HG02885 (cell line): Measurements from ENCODE around the gene MPZL1.

Source experiments
- ATAC-seq: cut with Tn5 transposase; IDR thresholded peaks from one replicate; pipeline ENCODE4 v1.9.1; 2021; ENCODE audit warnings: mild to moderate bottlenecking; ENCODE audit not compliant: unreplicated experiment, poor library complexity

MPZL1 gene

DNA sequence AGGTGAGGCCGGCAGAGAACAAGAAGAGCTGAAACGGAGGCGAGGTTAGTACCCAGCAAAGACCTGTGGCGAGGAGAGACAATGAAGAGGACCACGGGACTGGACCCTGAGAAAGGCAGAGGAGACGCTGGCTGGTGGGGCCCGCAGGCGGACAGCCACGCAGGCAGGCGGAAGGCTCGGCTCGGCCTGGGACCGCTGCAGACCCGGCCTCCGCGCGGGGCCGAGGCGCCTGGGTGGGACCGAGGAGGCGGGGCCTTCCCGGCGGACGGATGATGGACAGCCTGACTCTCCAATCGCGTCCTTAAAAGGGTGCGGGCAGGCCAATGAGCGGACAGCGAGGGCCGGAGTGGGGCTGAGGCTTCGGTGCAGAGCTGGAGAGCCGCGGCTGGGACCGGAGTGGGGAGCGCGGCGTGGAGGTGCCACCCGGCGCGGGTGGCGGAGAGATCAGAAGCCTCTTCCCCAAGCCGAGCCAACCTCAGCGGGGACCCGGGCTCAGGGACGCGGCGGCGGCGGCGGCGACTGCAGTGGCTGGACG is at the start of gene MPZL1:
Gene MPZL1 (plus strand): TSS at position 366 of the 535 bp plus-strand sequence. CDS start 170 bp downstream, outside the sequence.
- ATAC-seq, result peak; percentile 92

DNA sequence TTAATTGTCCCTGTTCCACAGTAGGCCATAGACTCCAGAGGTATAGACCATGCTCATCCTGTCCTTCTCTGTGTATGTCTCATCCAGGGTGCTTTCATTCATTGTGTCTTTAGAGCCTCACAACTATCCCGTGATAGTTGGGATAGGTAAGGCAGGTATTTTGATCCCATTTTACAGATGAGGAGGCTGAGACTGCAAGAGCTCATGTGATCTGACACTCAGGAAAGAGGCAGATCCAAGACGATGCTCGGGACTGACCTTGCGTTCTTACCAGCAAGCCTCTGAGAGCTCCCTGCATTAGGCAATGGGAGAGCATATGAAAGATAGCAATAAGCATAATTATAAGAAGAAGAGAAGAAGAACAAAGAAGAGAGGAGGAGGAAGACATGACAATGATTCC is 49.0 kb upstream of the MPZL1 start:
- ATAC-seq, result no peak

DNA sequence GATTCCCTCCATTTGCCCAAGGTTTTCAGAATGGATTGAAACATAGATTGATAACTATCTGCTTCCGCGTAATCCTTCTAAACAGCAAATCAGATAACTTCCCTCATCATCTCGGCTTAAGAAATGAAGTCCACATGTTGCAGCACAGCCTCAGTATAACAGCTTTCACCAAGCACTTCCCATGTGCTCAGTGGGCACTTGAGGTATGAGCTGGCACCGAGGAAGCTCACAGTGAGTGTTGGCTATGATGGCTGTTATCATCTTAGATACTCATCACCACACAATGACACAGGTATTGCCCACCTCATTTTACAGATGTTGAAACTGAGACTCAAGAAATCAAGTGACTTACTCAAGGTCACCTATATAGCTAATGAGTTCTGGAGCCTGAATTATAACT is 48.5 kb upstream of the MPZL1 start:
- ATAC-seq, result no peak

GRCh38 chr1:167674156-167674555 is 47.6 kb upstream of the MPZL1 start:
- no peak for ATAC-seq

DNA sequence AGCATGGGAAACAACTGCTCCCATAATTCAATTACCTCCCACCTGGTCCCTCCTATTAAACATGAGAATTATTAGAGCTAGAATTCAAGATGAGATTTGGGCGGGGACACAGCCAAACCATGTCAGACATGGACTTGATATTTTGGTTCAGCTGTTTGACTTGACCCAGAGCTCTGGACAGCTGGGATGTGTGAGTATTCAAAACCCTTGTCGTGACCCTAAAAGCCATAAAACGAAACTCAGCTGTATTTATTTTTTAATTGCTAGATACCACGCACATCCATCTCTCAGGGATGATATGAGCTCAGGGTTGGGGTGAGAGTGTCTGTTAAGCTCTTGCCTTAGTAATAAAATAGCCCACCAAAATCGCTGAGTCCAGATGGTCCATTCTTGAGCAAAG is 46.3 kb upstream of the MPZL1 start:
- no peak for ATAC-seq

- ATAC-seq, result peak; percentile 49
These were observed 45.4 kb upstream of the MPZL1 start for GRCh38 chr1:167676205-167676915.

DNA sequence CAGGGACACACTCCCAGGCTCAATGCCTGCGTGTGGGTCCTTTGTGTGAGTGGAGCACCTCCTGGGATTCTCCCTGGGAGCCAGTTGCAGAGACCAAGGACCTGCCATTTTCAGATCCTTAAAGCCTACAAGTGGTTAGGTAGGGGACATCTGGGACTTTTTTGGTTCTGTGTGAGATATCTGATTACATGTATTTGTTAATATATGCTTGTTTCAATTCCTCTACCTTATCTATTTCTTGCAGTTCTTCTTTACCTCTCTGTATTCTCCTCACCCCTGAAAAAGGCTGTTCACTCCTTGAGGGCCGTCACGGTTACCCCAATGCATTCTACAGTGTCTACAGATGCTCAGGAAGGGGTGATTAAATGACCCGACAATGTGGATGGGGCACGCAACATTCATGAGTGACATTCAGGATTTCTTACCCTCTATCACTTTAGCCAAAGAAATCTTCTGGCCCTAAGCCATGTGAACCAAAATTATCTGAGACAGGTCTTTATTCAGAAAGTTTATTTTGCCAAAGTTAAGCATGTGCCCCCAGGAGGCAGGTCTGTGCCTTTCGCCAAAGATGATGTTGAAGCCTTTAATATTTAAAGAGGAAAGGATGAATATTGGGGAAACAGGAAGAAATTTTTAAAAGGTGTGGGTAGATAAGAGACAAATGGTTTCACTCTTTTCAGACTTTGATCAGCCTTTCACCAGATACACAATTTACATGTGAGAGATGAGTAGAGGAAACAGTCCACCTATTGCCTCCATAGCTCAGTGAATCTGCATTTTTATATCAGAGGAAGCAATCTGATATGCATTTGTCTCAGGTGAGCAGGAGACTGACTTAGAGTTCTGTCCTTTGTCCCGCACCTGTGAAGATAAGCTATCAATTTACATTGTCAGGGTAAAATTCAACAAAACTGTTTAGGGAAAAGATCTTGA is 44.6 kb upstream of the MPZL1 start:
- ATAC-seq, result no peak

GRCh38 chr1:167678422-167678821 is 43.4 kb upstream of the MPZL1 start:
- no peak for ATAC-seq

- ATAC-seq, result no peak
These were observed 42.9 kb upstream of the MPZL1 start for GRCh38 chr1:167678838-167679237.

DNA sequence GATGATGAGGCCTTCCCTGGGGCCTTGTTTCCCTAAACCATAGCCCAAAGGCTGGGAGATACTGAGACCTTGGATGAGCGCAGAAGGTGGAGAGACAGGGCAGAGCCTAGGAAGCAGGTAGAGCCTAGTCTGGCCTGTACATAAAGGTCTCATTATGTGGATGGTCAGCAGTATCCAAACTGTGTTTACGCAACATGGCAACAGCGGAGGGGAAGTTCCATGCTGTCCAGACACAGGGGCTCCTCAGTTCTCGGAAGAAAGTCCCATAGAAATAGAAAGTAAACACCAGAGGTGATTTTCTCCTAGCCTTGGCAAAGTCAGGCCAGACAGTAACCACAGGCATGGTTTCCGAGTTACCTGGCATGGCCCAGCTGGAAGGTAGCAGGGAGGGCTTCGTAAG is 42.1 kb upstream of the MPZL1 start:
- ATAC-seq, result no peak

GRCh38 chr1:167681024-167681423 is 40.8 kb upstream of the MPZL1 start:
- ATAC-seq, result no peak

- ATAC-seq, result no peak
These were observed 40.2 kb upstream of the MPZL1 start for GRCh38 chr1:167681451-167682098.

DNA sequence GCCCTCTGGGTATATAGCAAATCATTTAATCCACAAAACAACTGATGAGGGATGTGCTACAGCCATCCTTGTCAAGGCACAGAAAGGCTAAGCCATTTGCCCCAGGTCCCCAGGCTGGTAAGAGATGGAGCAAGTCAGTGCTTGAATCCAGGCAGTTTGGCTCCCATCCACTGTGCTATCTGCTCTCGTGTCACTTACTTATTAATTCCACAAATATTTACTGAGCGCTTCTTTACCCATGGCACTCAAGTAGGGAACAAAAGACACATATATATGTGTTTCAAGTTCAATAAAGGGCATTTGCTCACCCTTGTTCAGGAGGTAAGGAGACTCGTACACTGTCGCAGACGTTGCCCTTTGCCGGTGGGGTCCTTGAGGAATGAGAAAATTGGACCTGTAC is 38.6 kb upstream of the MPZL1 start:
- ATAC-seq, result no peak

DNA sequence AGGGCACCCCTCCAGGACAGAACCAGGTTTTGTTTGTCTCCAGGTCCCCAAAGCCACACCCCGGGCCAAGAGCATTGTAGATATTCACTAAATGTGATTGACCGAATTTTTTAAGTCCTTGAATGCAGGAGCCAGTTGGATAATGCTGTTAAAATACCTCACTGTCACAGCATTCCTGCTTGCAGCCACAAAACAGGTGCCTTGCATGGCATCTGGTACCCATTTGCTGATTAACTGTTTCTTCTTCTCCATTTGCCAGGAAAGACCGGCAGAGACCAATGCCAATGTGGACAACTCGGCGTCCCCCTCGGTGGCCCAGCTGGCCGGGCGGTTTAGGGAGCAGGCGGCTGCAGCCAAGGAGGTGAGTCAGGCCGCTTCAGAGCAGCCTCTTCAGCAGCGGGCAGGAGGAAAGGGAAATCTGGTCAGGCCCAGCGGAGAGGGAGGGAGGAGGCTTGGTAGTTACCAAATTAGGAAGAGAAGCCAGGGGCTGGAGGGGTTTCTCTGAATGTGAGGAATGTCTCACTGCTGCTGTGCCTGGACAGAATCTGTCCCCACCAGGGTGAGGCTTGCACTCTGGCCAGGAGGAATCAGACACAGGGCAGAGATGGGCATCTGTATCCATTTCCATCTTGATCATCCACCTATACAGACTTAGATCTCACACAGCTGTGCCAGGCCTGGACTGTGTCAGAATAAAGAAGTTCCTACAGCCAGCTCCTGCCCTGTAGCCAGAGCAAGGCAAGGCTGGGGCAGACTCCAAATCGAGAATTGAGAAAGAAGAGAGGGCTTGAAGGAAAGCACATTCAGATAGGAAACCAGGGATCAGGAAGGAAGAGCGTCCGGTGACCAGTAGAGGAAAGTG is 37.9 kb upstream of the MPZL1 start:
- ATAC-seq, result no peak

GRCh38 chr1:167685844-167686243 is 35.9 kb upstream of the MPZL1 start:
- ATAC-seq, result no peak

DNA sequence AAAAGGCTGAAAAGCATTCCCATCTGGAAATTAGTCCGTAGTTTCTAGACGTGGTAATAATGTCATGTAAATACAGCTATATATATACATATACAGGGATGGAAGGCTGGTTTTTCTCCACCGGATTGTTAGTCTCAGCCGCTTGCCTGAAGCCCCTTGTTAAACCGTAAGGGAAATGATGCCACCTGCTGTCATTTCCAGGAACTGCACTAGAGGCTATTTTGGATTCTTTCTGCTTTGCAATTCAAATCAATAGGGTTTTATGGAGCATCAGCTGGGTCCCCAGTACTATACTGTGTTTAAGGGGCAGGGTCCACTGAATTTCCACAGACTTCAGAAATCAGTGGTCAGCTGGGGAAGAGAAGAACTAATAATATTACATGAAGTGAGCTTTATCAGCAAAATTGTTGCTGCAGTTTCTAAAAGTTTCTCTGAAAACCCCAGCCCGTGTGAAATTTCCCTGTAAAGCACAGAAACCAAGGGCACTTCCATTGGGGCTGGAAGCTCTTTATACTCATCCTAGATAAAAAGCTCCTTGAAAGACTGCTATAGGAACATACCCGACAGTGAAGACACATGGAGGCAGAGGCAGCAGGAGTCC is 33.8 kb upstream of the MPZL1 start:
- peak; percentile 69 for ATAC-seq

DNA sequence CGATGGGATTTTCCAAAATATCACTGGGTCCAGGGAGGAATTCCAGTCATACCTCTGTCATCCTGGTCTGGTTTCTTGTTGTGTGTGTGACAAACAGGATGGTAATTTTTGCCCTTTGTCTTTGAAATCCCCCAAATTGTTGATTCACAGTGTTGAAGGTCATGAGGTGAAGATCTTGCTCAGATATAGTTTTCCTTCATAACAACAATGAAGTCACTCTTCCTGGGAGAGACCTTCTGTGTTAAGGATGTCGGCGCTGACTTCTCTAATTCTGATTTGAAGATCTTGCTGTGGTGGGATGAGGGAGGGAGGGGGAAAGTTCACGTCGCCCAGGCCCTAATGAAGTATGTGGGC is 32.2 kb upstream of the MPZL1 start:
- no peak for ATAC-seq

DNA sequence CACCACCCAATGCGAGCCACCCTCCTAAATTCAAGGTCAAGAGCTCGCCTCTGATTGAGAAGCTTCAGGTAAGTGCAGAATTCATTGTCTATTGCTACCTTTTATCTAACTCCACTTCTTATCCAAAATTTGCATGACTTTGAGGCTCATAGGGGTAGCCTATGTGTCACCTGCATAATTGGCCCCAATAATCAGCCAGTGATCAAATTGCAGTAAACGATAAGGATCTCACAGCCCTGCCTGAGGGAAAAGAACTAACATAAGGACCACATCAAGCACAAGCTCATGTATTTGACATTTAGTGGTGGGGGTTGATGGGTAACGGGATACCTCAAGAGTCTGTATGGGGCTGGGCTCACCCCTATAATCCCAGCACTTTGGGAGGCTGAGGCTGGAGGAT is 31.7 kb upstream of the MPZL1 start:
- ATAC-seq, result no peak

DNA sequence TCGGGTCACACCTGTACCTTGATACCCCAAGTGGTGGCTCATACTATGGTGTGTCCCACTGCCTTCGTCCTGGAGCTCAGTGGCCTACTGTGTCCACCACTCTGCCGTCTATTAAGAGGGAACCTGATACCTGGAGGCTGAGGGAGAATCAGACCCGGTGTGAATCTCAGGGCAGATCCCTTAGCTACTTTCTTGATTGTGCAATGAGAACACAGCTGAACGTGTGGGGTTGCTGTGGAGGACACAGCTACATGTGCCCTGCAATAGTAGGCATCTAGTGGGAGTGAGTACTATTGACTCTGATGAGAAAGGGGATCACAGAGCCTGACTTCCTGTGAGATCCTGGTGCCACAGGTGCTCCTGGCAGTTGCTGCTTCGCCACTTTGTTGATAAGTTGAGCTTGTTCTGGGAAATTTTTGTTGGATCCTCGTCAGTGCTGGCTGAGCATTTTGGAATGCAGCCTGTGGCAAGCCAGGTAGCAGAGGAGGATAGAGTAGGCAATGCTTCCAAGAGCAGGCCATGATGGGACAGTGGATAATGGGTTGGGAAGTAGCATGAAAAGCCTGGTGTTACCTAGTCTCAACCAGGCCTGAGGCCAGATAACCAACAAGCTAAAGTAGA is 28.2 kb upstream of the MPZL1 start:
- ATAC-seq, result no peak
